GM12892 (cell line): ENCODE results near the gene DDN.

Experiments used
- POLR2A ChIP-seq: IDR thresholded peaks from 2 replicates; pipeline ENCODE4 v1.6.1; 2011; ENCODE audit warnings: low read depth, low read length, control low read depth
- POLR2AphosphoS5 ChIP-seq: IDR thresholded peaks from 2 replicates; pipeline ENCODE4 v1.6.1; 2011; ENCODE audit warnings: low read depth, low read length, control low read depth
- TAF1 ChIP-seq: IDR thresholded peaks from 2 replicates; pipeline ENCODE4 v1.6.1; 2011; ENCODE audit warnings: low read depth, mild to moderate bottlenecking, control low read depth, low read length, borderline replicate concordance

DNA sequence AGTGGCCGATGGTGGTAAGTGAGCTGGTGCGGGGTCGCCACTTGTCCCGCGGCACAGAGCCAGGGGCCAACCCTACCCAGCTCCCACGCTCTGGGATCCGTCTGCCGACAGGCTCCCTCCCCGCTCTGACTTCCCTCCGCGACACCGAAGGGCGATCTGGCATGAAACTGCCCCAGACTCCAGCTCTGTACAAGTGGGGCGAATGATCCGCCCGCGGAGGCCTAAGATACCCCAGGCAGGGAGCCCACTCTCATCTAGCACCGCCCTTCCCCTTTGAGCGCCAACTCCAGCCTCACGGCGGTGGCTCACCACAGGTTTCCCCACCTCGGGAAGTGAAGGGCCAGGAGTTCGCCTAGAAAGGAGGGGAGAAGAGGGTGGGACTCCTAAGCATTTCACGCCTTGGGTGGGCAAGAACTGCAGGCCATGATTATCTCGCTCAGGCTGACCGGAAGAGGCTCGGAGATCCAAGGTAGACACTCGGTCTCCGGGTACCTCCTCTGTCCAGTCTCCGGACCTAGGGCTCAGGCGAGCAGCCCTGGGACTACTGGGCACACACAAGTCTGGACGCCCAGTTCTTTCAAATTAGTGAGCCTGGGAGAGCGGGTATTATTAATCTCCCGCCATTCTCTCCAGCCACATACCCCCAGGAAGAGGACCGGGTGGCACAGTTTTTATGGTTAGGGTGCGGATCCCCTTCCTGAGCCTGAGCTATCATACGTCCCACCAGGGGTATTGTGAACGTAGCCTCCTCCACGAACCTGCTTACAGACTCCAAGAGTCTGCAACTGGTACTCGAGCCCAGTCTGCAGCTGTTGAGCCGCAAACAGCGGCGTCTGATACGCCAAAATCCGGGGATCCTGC lies 20.2 kb downstream of the DDN start:
- TF ChIP-seq POLR2A (no peak), POLR2AphosphoS5 (no peak), TAF1 (no peak)
